Smooth muscle cell (in vitro differentiated cells): ENCODE data around the gene SPRING1. TPM values are rescaled to one million over a fixed set of nuclear protein-coding genes. Genes with fewer than 3 reads are reported as not detected.

Experiments
- DNase-seq: peaks from one replicate; lab custom pipeline; 2025; ENCODE audit not compliant: unreplicated experiment; lab: John Stamatoyannopoulos, UW
- H2AFZ ChIP-seq: fragments of 200-600 bp; sonication (generic); 2 replicates; pipeline ENCODE4 v1.6.0; 2016; ENCODE audit warnings: antibody characterized with exemption, low read depth, mild to moderate bottlenecking
- H3F3A ChIP-seq: fragments of 200-600 bp; sonication (generic); 2 replicates; pipeline ENCODE4 v1.6.0; 2017; ENCODE audit warnings: antibody characterized with exemption, low read depth
- H3K27ac ChIP-seq: fragments of 200-600 bp; sonication (generic); 2 replicates; pipeline ENCODE4 v1.5.1; 2016; ENCODE audit warnings: low read depth, mild to moderate bottlenecking
- H3K27me3 ChIP-seq: fragments of 200-600 bp; sonication (generic); 2 replicates; pipeline ENCODE4 v1.6.1; 2016; ENCODE audit warnings: low read depth, mild to moderate bottlenecking
- H3K36me3 ChIP-seq: fragments of 200-600 bp; sonication (generic); 2 replicates; pipeline ENCODE4 v1.5.1; 2016; ENCODE audit warnings: low read depth
- H3K4me1 ChIP-seq: fragments of 200-600 bp; sonication (generic); 2 replicates; pipeline ENCODE4 v1.5.1; 2016; ENCODE audit warnings: low read depth
- H3K4me2 ChIP-seq: fragments of 200-600 bp; sonication (generic); 2 replicates; pipeline ENCODE4 v1.6.0; 2016; ENCODE audit warnings: mild to moderate bottlenecking
- H3K4me3 ChIP-seq: fragments of 200-600 bp; sonication (generic); 2 replicates; pipeline ENCODE4 v1.5.1; 2016; ENCODE audit warnings: mild to moderate bottlenecking
- H3K79me2 ChIP-seq: fragments of 200-600 bp; sonication (generic); 2 replicates; pipeline ENCODE4 v1.6.0; 2016; ENCODE audit warnings: low read depth, mild to moderate bottlenecking
- H3K9ac ChIP-seq: fragments of 200-600 bp; sonication (generic); 2 replicates; pipeline ENCODE4 v1.6.0; 2016; ENCODE audit warnings: low read depth
- H3K9me3 ChIP-seq: fragments of 200-600 bp; sonication (generic); replicated peaks from 2 replicates; pipeline ENCODE4 v1.5.1; 2016; ENCODE audit warnings: low read depth
- H4K20me1 ChIP-seq: fragments of 200-600 bp; sonication (generic); 2 replicates; pipeline ENCODE4 v1.6.0; 2016; ENCODE audit warnings: low read depth
- CTCF ChIP-seq: fragments of 200-600 bp; sonication (generic); IDR thresholded peaks from 2 replicates; pipeline ENCODE4 v1.5.1; 2017; ENCODE audit warnings: borderline replicate concordance, mild to moderate bottlenecking, antibody characterized with exemption; ENCODE audit not compliant: insufficient read depth, poor library complexity, severe bottlenecking
- WGBS: methylation state at CpG from one replicate; pipeline ENCODE4 v1.1.7; 2016; ENCODE audit warnings: low lambda C conversion rate; 5-methylcytosine and 5-hydroxymethylcytosine counted together
- polyA plus RNA-seq: library from polyadenylated mRNA; unstranded; fragments of >200 nt; fragmentation: Nextera tagmentation; extraction: Ambion mirVana; gene quantifications from 2 replicates; pipeline ENCODE4 v1.2.1, GENCODE V29; 2016
- total RNA-seq: library from RNA; depleted of rRNA; stranded (reverse); fragments of >200 nt; gene quantifications from 2 replicates; pipeline ENCODE4 v1.2.3, GENCODE V29; 2014

Gene SPRING1
- total and polyA plus RNA-seq, 2 experiments from 2014 or later, result 19.0 to 25.8 TPM

GRCh38 chr12:116697716-116698115 lies 40.2 kb downstream of the SPRING1 start:
- Histone ChIP-seq H3K36me3 (no peaks in the 10 kb centered on the region), H3K9ac (no peak overlapping the region), H3K4me1 (no peaks in the 10 kb centered on the region), H3K4me3 (no peak overlapping the region), H2AFZ (no peak overlapping the region), H3K27ac (no peak overlapping the region), H3K9me3 (no peaks in the 10 kb centered on the region), H4K20me1 (no peaks in the 10 kb centered on the region), H3K79me2 (no peaks in the 10 kb centered on the region), H3K27me3 (peaks cover 20% of the 10 kb centered on the region), H3F3A (peaks cover 10% of the 10 kb centered on the region), H3K4me2 (no peak overlapping the region)
- DNase-seq, result no peak
- 38% methylated on average over 11 of the region's 11 CpGs for WGBS
- no peak for TF ChIP-seq CTCF

GRCh38 chr12:116697305-116697704 lies 40.6 kb downstream of the SPRING1 start:
- Histone ChIP-seq H3K9ac (no peak overlapping the region), H3K4me1 (no peaks in the 10 kb centered on the region), H3K9me3 (no peaks in the 10 kb centered on the region), H3K27me3 (peaks cover 24% of the 10 kb centered on the region), H3K79me2 (no peaks in the 10 kb centered on the region), H3K4me3 (no peak overlapping the region), H2AFZ (no peak overlapping the region), H3K4me2 (no peak overlapping the region), H3F3A (peaks cover 10% of the 10 kb centered on the region), H3K36me3 (no peaks in the 10 kb centered on the region), H3K27ac (no peak overlapping the region), H4K20me1 (no peaks in the 10 kb centered on the region)
- TF ChIP-seq CTCF, result peak; percentile 26
- WGBS, result 60% methylated on average over 7 of the region's 7 CpGs
- no peak for DNase-seq

- no peaks in the 10 kb centered on the region for H3K79me2 ChIP-seq
- H3K9me3 ChIP-seq, result no peaks in the 10 kb centered on the region
- H3K4me3 ChIP-seq, result no peak overlapping the region
- no peak for DNase-seq
- no peak overlapping the region for H3K27ac ChIP-seq
- H3K4me2 ChIP-seq, result no peak overlapping the region
- no peaks in the 10 kb centered on the region for H4K20me1 ChIP-seq
- no peak overlapping the region for H3K9ac ChIP-seq
- no peak for TF ChIP-seq CTCF
- WGBS, result 96% methylated on average over 2 of the region's 3 CpGs
- H3F3A ChIP-seq, result peaks cover 6% of the 10 kb centered on the region
- H3K36me3 ChIP-seq, result no peaks in the 10 kb centered on the region
- no peaks in the 10 kb centered on the region for H3K4me1 ChIP-seq
- H2AFZ ChIP-seq, result no peak overlapping the region
- peaks cover 26% of the 10 kb centered on the region for H3K27me3 ChIP-seq
These were observed 42.5 kb downstream of the SPRING1 start for GRCh38 chr12:116695464-116695725.

- 94% methylated on average over 21 of the region's 22 CpGs for WGBS
These were observed 43.0 kb downstream of the SPRING1 start for GRCh38 chr12:116694653-116695463.

More at GRCh38 chr12:116694653-116695463, 43.0 kb downstream of the SPRING1 start:
- TF ChIP-seq CTCF, result no peak
- H3K4me3 ChIP-seq, result no peak overlapping the region
- no peaks in the 10 kb centered on the region for H3K79me2 ChIP-seq
- H3K27ac ChIP-seq, result no peak overlapping the region
- H4K20me1 ChIP-seq, result no peaks in the 10 kb centered on the region
- H3K4me1 ChIP-seq, result peaks cover 5% of the 10 kb centered on the region
- DNase-seq, result no peak
- no peaks in the 10 kb centered on the region for H3K36me3 ChIP-seq
- no peak overlapping the region for H3K4me2 ChIP-seq
- peaks cover 6% of the 10 kb centered on the region for H3F3A ChIP-seq
- peaks cover 26% of the 10 kb centered on the region for H3K27me3 ChIP-seq
- no peak overlapping the region for H3K9ac ChIP-seq
- no peaks in the 10 kb centered on the region for H3K9me3 ChIP-seq
- no peak overlapping the region for H2AFZ ChIP-seq
